Suprapubic skin (tissue), 3 donors: ENCODE results near the gene NFIB.

Source experiments
- CTCF ChIP-seq, 2 donors: fragments of 200-600 bp in 1 of 2; fragments of 450-650 bp in 1 of 2; sonication (generic) in 1 of 2; IDR thresholded peaks; one replicate each; pipeline ENCODE4 v1.5.1; 2016 to 2019; ENCODE audit warnings: antibody characterized with exemption in 2 of 2, mild to moderate bottlenecking in 1 of 2, moderate library complexity in 1 of 2
- POLR2A ChIP-seq, 2 donors: fragments of 450-650 bp; IDR thresholded peaks; one replicate each; pipeline ENCODE4 v1.6.1; 2017; ENCODE audit warnings: antibody characterized with exemption in 2 of 2, mild to moderate bottlenecking in 2 of 2, moderate library complexity in 2 of 2

- TF ChIP-seq POLR2A (IDR thresholded peaks at IDR 0.05): no peak
- TF ChIP-seq CTCF (IDR thresholded peaks at IDR 0.05): no peak
Measured at GRCh38 chr9:14165376-14166035, 148.4 kb downstream of the NFIB start.
